ENCODE measurements around the gene C8A. TPM values are rescaled to one million over a fixed set of nuclear protein-coding genes. Genes with fewer than 3 reads are reported as not detected.
A peak's percentile ranks its signal among the peaks of the same experiment; 100 is the strongest.

The C8A gene
- total and polyA plus RNA-seq, 4 donors = 144 to 669 (median 275) TPM

- Histone ChIP-seq H3K27me3 (ENCODE audit: control insufficient read depth in 4 of 4, insufficient read depth in 4 of 4, low read length in 3 of 4) (no peaks in the 10 kb centered on the region), H3K9ac (ENCODE audit: low read depth in 1 of 2, low read length in 2 of 2) (peak overlapping the region in 1 of 2 donors; percentile 94), H3K36me3 (ENCODE audit: control insufficient read depth in 4 of 4, insufficient read depth in 3 of 4, low read depth in 1 of 4, low read length in 3 of 4) (peaks cover 0 to 5% (median 0%) of the 10 kb centered on the region in 4 donors), H3K4me1 (ENCODE audit: control insufficient read depth in 4 of 4, insufficient read depth in 4 of 4, low read length in 3 of 4) (peaks cover 19 to 63% (median 25%) of the 10 kb centered on the region in 4 donors), H3K27ac (ENCODE audit: low read depth in 1 of 2, low read length in 2 of 2) (peak overlapping the region; percentile 91 to 95), H3K9me3 (ENCODE audit: control insufficient read depth in 4 of 4, low read length in 3 of 4) (no peaks in the 10 kb centered on the region), H3K4me3 (ENCODE audit: low read depth in 1 of 3, low read length in 3 of 3) (no peak overlapping the region)
- 22% methylated on average over 4 of the region's 4 CpGs for WGBS
- peak; percentile 99 for TF ChIP-seq HNF4G (IDR thresholded peaks at IDR 0.05)
- peak; percentile 82 for TF ChIP-seq FOXA2 (IDR thresholded peaks at IDR 0.05)
- TF ChIP-seq, protein P1, sequence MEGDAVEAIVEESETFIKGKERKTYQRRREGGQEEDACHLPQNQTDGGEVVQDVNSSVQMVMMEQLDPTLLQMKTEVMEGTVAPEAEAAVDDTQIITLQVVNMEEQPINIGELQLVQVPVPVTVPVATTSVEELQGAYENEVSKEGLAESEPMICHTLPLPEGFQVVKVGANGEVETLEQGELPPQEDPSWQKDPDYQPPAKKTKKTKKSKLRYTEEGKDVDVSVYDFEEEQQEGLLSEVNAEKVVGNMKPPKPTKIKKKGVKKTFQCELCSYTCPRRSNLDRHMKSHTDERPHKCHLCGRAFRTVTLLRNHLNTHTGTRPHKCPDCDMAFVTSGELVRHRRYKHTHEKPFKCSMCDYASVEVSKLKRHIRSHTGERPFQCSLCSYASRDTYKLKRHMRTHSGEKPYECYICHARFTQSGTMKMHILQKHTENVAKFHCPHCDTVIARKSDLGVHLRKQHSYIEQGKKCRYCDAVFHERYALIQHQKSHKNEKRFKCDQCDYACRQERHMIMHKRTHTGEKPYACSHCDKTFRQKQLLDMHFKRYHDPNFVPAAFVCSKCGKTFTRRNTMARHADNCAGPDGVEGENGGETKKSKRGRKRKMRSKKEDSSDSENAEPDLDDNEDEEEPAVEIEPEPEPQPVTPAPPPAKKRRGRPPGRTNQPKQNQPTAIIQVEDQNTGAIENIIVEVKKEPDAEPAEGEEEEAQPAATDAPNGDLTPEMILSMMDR (IDR thresholded peaks at IDR 0.05; ENCODE audit: low read depth, low read length, missing input control) = peak; percentile 5
- TF ChIP-seq, protein P2, sequence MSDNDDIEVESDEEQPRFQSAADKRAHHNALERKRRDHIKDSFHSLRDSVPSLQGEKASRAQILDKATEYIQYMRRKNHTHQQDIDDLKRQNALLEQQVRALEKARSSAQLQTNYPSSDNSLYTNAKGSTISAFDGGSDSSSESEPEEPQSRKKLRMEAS (IDR thresholded peaks at IDR 0.05) = peak; percentile 99
- peak in 1 of 2 donors; percentile 39 for TF ChIP-seq GABPA (IDR thresholded peaks at IDR 0.05 in 1 of 2, conservative IDR thresholded peaks at IDR 0.05 in 1 of 2)
- TF ChIP-seq YY1 (IDR thresholded peaks at IDR 0.05) = peak; percentile 89
- TF ChIP-seq NR2F2 (IDR thresholded peaks at IDR 0.05) = peak; percentile 94
- TF ChIP-seq TAF1 (conservative IDR thresholded peaks at IDR 0.05) = peak; percentile 99
- peak; percentile 86 for TF ChIP-seq FOXA1 (IDR thresholded peaks at IDR 0.05)
- TF ChIP-seq RXRA (IDR thresholded peaks at IDR 0.05) = peak; percentile 100
- TF ChIP-seq JUND (IDR thresholded peaks at IDR 0.05) = peak; percentile 94 to 95
- TF ChIP-seq RAD21 (IDR thresholded peaks at IDR 0.05) = peak; percentile 69 to 70
- TF ChIP-seq REST (IDR thresholded peaks at IDR 0.05) = peak; percentile 85
- TF ChIP-seq, protein P3, sequence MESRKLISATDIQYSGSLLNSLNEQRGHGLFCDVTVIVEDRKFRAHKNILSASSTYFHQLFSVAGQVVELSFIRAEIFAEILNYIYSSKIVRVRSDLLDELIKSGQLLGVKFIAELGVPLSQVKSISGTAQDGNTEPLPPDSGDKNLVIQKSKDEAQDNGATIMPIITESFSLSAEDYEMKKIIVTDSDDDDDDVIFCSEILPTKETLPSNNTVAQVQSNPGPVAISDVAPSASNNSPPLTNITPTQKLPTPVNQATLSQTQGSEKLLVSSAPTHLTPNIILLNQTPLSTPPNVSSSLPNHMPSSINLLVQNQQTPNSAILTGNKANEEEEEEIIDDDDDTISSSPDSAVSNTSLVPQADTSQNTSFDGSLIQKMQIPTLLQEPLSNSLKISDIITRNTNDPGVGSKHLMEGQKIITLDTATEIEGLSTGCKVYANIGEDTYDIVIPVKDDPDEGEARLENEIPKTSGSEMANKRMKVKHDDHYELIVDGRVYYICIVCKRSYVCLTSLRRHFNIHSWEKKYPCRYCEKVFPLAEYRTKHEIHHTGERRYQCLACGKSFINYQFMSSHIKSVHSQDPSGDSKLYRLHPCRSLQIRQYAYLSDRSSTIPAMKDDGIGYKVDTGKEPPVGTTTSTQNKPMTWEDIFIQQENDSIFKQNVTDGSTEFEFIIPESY (IDR thresholded peaks at IDR 0.05) = peak; percentile 87
- TF ChIP-seq EGR1 (IDR thresholded peaks at IDR 0.05; ENCODE audit: low read depth in 2 of 2) = peak; percentile 72 to 97
- peak; percentile 100 for TF ChIP-seq SP1 (IDR thresholded peaks at IDR 0.05)
- TF ChIP-seq ATF3 (IDR thresholded peaks at IDR 0.05) = peak; percentile 91
- TF ChIP-seq HNF4A (conservative IDR thresholded peaks at IDR 0.05) = peak; percentile 99 to 100
- peak; percentile 67 for DNase-seq (ENCODE audit: low spot score)
Observed at GRCh38 chr1:56910441-56910985, 55.9 kb downstream of the C8A start.
